Spinal cord (tissue), 10 donors: ENCODE results near the gene TNFAIP2. TPM values are rescaled to one million over a fixed set of nuclear protein-coding genes. Genes with fewer than 3 reads are reported as not detected.
A peak's percentile ranks its signal among the peaks of the same experiment; 100 is the strongest.

Experiments
- DNase-seq, 6 donors: peaks; one replicate each; pipeline versions ENCODE4 v3.0.0 to v3.0.0-alpha.2; 2013 to 2015; ENCODE audit warnings: low spot score in 6 of 6, low read depth in 4 of 6
- H3K27ac ChIP-seq: one replicate; pipeline ENCODE4 v1.5.1; 2013; ENCODE audit warnings: low read depth, low read length, control low read depth
- H3K27me3 ChIP-seq: one replicate; pipeline ENCODE4 v1.6.1; 2013; ENCODE audit warnings: low read length; ENCODE audit not compliant: control insufficient read depth, insufficient read depth
- H3K36me3 ChIP-seq: one replicate; pipeline ENCODE4 v1.6.1; 2013; ENCODE audit warnings: low read length; ENCODE audit not compliant: control insufficient read depth, insufficient read depth
- H3K4me1 ChIP-seq: one replicate; pipeline ENCODE4 v1.6.1; 2013; ENCODE audit warnings: low read length; ENCODE audit not compliant: control insufficient read depth, insufficient read depth
- H3K4me3 ChIP-seq: one replicate; pipeline ENCODE4 v1.5.1; 2013; ENCODE audit warnings: low read depth, low read length, control low read depth
- H3K9me3 ChIP-seq: one replicate; pipeline ENCODE4 v1.6.1; 2013; ENCODE audit warnings: low read length; ENCODE audit not compliant: control insufficient read depth, insufficient read depth
- WGBS: methylation state at CpG from one replicate; pipeline ENCODE4 v1.1.5; 2013; ENCODE audit warnings: missing lambda C conversion rate; ENCODE audit not compliant: insufficient coverage; 5-methylcytosine and 5-hydroxymethylcytosine counted together
- long read RNA-seq, 4 donors: transcript quantifications; one replicate each; lab custom pipeline, GENCODE V29; 2026
- polyA plus RNA-seq, 2 donors: library from polyadenylated mRNA; unstranded; fragments of 120-200 nt; gene quantifications; one replicate each; pipeline ENCODE4 v1.2.1, GENCODE V29; 2013; ENCODE audit not compliant: insufficient read length in 2 of 2
- total RNA-seq, 2 donors: library from RNA; depleted of rRNA in 1 of 2; stranded (reverse); fragments of 120-200 nt in 1 of 2; fragments of >200 nt in 1 of 2; gene quantifications; one replicate each; pipeline versions ENCODE4 v1.2.3 to v1.2.4, GENCODE V29; 2013 to 2014
- donor health status: healthy.

Gene TNFAIP2, protein sequence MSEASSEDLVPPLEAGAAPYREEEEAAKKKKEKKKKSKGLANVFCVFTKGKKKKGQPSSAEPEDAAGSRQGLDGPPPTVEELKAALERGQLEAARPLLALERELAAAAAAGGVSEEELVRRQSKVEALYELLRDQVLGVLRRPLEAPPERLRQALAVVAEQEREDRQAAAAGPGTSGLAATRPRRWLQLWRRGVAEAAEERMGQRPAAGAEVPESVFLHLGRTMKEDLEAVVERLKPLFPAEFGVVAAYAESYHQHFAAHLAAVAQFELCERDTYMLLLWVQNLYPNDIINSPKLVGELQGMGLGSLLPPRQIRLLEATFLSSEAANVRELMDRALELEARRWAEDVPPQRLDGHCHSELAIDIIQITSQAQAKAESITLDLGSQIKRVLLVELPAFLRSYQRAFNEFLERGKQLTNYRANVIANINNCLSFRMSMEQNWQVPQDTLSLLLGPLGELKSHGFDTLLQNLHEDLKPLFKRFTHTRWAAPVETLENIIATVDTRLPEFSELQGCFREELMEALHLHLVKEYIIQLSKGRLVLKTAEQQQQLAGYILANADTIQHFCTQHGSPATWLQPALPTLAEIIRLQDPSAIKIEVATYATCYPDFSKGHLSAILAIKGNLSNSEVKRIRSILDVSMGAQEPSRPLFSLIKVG
- total RNA-seq (10 to 100 TPM; 11.5 to 13.9 TPM), polyA plus RNA-seq (10 to 100 TPM in 1 of 2 donors, 1 to 10 TPM in 1; 9.4 to 18.4 TPM)
- long read RNA-seq, donor 1 = 0 reads
- long read RNA-seq, donor 2 = 0 reads
- long read RNA-seq, donor 3 = 0 reads
- long read RNA-seq, donor 4, full-length matches to known transcripts = 3 of 3 reads
- long read RNA-seq, donor 4, partial matches to known transcripts = 0 of 3 reads
- long read RNA-seq, donor 4, other reads (novel, unspliced or antisense) = 0 of 3 reads

- DNase-seq = peak in 1 of 6 donors; percentile 47
- Histone ChIP-seq H3K4me3 (no peak within 1 kb of the TSS), H3K9me3 (no peaks in the 10 kb centered on the region), H3K27ac (no peak within 1 kb of the TSS), H3K4me1 (peaks cover 57% of the 10 kb centered on the region), H3K27me3 (peaks cover 36% of the 10 kb centered on the region), H3K36me3 (no peaks in the 10 kb centered on the region)
- 2% methylated on average over 73 of the region's 74 CpGs for WGBS
Observed at GRCh38 chr14:103122947-103123633, at the start of gene TNFAIP2. TSS of gene TNFAIP2 (plus strand) at chr14:103123461. CDS start at chr14:103126458, 2,997 bp downstream.

GRCh38 chr14:103073876-103074728 lies 49.2 kb upstream of the TNFAIP2 start:
- Histone ChIP-seq H3K4me3 (no peak overlapping the region), H3K9me3 (no peaks in the 10 kb centered on the region), H3K36me3 (no peaks in the 10 kb centered on the region), H3K4me1 (peaks cover 13% of the 10 kb centered on the region), H3K27ac (no peak overlapping the region), H3K27me3 (no peaks in the 10 kb centered on the region)
- WGBS = 88% methylated on average over 17 of the region's 21 CpGs
- DNase-seq = no peak

- Histone ChIP-seq H3K27ac (no peak overlapping the region), H3K9me3 (no peaks in the 10 kb centered on the region), H3K4me3 (peak overlapping the region; percentile 21), H3K4me1 (peaks cover 13% of the 10 kb centered on the region), H3K27me3 (no peaks in the 10 kb centered on the region), H3K36me3 (no peaks in the 10 kb centered on the region)
- no peak for DNase-seq
- WGBS = 19% methylated on average over 21 of the region's 21 CpGs
Observed at GRCh38 chr14:103074729-103075367, 48.4 kb upstream of the TNFAIP2 start.

DNA sequence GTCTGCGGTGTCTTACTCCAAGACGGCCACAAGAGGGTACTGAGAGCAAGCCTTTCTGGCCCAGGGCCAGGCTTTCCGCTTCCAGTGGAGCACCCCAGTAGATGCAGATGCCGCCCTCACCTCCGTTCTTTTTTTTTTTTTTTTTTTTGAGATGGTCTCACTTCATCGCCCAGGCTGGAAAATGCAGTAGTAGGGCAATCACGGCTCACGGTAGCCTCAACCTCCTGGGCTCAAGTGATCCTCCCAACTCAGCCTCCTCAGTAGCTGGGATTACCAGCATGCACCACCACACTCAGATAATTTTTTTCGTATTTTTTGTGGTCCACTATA lies 44.9 kb upstream of the TNFAIP2 start:
- peak in 5 of 6 donors; percentile 60 to 93 (median 72) for DNase-seq
- Histone ChIP-seq H3K27me3 (no peaks in the 10 kb centered on the region), H3K36me3 (no peaks in the 10 kb centered on the region), H3K27ac (no peak overlapping the region), H3K4me1 (peaks cover 13% of the 10 kb centered on the region), H3K9me3 (no peaks in the 10 kb centered on the region), H3K4me3 (no peak overlapping the region)
- WGBS = 0% methylated on average over 5 of the region's 9 CpGs

GRCh38 chr14:103078860-103079587 lies 44.2 kb upstream of the TNFAIP2 start:
- no peak overlapping the region for H3K27ac ChIP-seq
- DNase-seq = no peak
- peaks cover 2% of the 10 kb centered on the region for H3K27me3 ChIP-seq
- H3K4me3 ChIP-seq = no peak overlapping the region
- no peaks in the 10 kb centered on the region for H3K9me3 ChIP-seq
- H3K36me3 ChIP-seq = no peaks in the 10 kb centered on the region
- 85% methylated on average over 10 of the region's 11 CpGs for WGBS
- peaks cover 13% of the 10 kb centered on the region for H3K4me1 ChIP-seq

GRCh38 chr14:103081951-103082350 lies 41.3 kb upstream of the TNFAIP2 start:
- no peak for DNase-seq
- WGBS = 89% methylated on average over 2 of the region's 2 CpGs
- Histone ChIP-seq H3K4me1 (peaks cover 9% of the 10 kb centered on the region), H3K9me3 (no peaks in the 10 kb centered on the region), H3K36me3 (no peaks in the 10 kb centered on the region), H3K4me3 (no peak overlapping the region), H3K27ac (no peak overlapping the region), H3K27me3 (peaks cover 10% of the 10 kb centered on the region)

DNA sequence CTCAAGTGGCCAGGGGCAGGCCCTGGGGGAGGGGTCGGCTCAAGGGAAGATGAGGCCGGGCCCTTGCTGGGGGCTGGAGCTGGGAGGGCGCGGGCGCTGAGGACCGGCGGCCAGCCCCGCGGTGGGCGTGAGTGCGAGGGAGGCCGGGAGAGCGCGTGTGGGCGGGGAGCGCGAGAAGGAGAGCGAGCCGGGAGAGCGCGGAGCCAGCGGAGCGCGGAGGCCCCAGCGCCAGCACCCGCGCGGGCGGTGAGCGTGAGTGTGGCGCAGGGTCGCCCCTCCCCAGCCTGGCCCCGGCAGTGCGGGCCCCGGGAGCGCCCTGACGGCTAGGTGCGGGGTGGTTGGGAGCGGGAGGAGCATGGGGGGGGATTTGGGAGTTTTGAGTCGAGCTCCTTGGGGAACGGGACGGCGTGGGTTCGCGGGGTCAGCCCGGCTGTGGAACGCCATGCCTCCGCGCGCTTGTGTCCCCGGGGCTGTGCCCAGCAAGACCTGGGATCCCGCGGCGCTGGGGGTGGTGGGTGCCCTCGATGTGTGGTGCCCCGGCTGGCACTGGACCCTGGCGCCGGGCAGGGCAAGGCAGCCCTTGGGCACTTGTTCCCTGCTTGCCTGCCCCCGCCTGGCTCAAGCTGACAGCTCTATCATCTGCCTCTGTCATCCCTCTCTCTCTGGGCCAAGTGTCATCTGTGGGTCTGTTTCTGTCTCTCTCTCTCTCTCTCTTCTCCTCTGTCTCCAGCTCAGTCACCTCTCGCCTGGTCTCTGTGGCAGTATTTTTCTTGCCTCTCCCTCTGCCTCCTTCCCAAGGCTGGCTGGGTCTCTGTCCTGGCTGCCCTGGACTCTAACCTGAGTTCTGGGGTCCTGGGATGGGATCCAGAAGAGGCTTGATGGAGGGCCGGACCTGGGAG lies 39.0 kb upstream of the TNFAIP2 start, which contains the start of gene LBHD2:
Gene LBHD2, plus strand, starts transcription at position 190 of the 899 bp plus-strand sequence. CDS start 1,803 bp downstream, outside the sequence.
- DNase-seq = peak in 1 of 6 donors; percentile 21
- Histone ChIP-seq H3K4me1 (peaks cover 20% of the 10 kb centered on the region), H3K4me3 (no peak within 1 kb of the TSS), H3K36me3 (no peaks in the 10 kb centered on the region), H3K27me3 (peaks cover 10% of the 10 kb centered on the region), H3K27ac (no peak within 1 kb of the TSS), H3K9me3 (no peaks in the 10 kb centered on the region)
- 14% methylated on average over 60 of the region's 61 CpGs for WGBS
